Chondrocyte (in vitro differentiated cells): ENCODE measurements around the gene SLIT1. TPM values are rescaled to one million over a fixed set of nuclear protein-coding genes. Genes with fewer than 3 reads are reported as not detected.

Source experiments
- DNase-seq: peaks from one replicate; pipeline ENCODE4 v3.0.0; 2021; ENCODE audit warnings: mixed read lengths, low spot score
- H3K27ac Mint-ChIP-seq: one replicate; pipeline ENCODE4 v1.8.0; 2021; ENCODE audit warnings: mild to moderate bottlenecking, moderate library complexity, mixed read lengths; ENCODE audit not compliant: unreplicated experiment
- H3K27me3 Mint-ChIP-seq: 2 replicates; pipeline ENCODE4 v1.8.0; 2021; ENCODE audit warnings: low read depth, mixed read lengths
- H3K36me3 Mint-ChIP-seq: 2 replicates; pipeline ENCODE4 v1.8.0; 2021; ENCODE audit warnings: low read depth, mixed read lengths
- H3K4me1 Mint-ChIP-seq: 2 replicates; pipeline ENCODE4 v1.8.0; 2021; ENCODE audit warnings: low read depth, mild to moderate bottlenecking, mixed read lengths
- H3K4me3 Mint-ChIP-seq: one replicate; pipeline ENCODE4 v1.8.0; 2021; ENCODE audit warnings: mild to moderate bottlenecking, moderate library complexity, mixed read lengths; ENCODE audit not compliant: unreplicated experiment
- H3K9me3 Mint-ChIP-seq: 2 replicates; pipeline ENCODE4 v1.8.0; 2021; ENCODE audit warnings: low read depth, mixed read lengths
- CTCF ChIP-seq: fragments of 200-600 bp; sonication (generic); IDR thresholded peaks from 2 replicates; pipeline ENCODE4 v1.5.0; 2021; ENCODE audit warnings: antibody characterized with exemption, mild to moderate bottlenecking, moderate library complexity
- total RNA-seq: library from RNA; stranded (reverse); gene quantifications from 3 replicates; pipeline ENCODE4 v1.2.1, GENCODE V29; 2021

The SLIT1 gene
- total RNA-seq, 1 donor from 2014 or later: not detected

GRCh38 chr10:97013568-97013967 lies 172.2 kb downstream of the SLIT1 start:
- Mint-ChIP-seq H3K4me3 (no peak overlapping the region), H3K4me1 (peaks cover 6% of the 10 kb centered on the region), H3K9me3 (peaks cover 3% of the 10 kb centered on the region), H3K36me3 (no peaks in the 10 kb centered on the region), H3K27me3 (peaks cover 4% of the 10 kb centered on the region), H3K27ac (no peak overlapping the region)
- DNase-seq: no peak
- no peak for TF ChIP-seq CTCF

- Mint-ChIP-seq H3K9me3 (peaks cover 9% of the 10 kb centered on the region), H3K36me3 (peaks cover 3% of the 10 kb centered on the region), H3K4me1 (peaks cover 6% of the 10 kb centered on the region), H3K4me3 (no peak overlapping the region), H3K27me3 (peaks cover 4% of the 10 kb centered on the region), H3K27ac (no peak overlapping the region)
- no peak for TF ChIP-seq CTCF
- no peak for DNase-seq
Measured at GRCh38 chr10:97012470-97012869, 173.3 kb downstream of the SLIT1 start.

GRCh38 chr10:97011397-97011796 lies 174.4 kb downstream of the SLIT1 start:
- TF ChIP-seq CTCF: no peak
- peaks cover 3% of the 10 kb centered on the region for H3K36me3 Mint-ChIP-seq
- H3K27ac Mint-ChIP-seq: no peak overlapping the region
- H3K4me3 Mint-ChIP-seq: no peak overlapping the region
- no peak for DNase-seq
- H3K9me3 Mint-ChIP-seq: peaks cover 19% of the 10 kb centered on the region
- H3K27me3 Mint-ChIP-seq: peaks cover 4% of the 10 kb centered on the region
- no peaks in the 10 kb centered on the region for H3K4me1 Mint-ChIP-seq

GRCh38 chr10:97010695-97011206 lies 175.0 kb downstream of the SLIT1 start:
- TF ChIP-seq CTCF: no peak
- Mint-ChIP-seq H3K27ac (no peak overlapping the region), H3K27me3 (peaks cover 4% of the 10 kb centered on the region), H3K9me3 (peaks cover 21% of the 10 kb centered on the region), H3K4me3 (no peak overlapping the region), H3K4me1 (no peaks in the 10 kb centered on the region), H3K36me3 (peaks cover 3% of the 10 kb centered on the region)
- DNase-seq: no peak

GRCh38 chr10:97007417-97007816 lies 178.3 kb downstream of the SLIT1 start:
- no peak for TF ChIP-seq CTCF
- H3K9me3 Mint-ChIP-seq: peaks cover 21% of the 10 kb centered on the region
- no peaks in the 10 kb centered on the region for H3K4me1 Mint-ChIP-seq
- no peak overlapping the region for H3K4me3 Mint-ChIP-seq
- H3K27me3 Mint-ChIP-seq: peaks cover 6% of the 10 kb centered on the region
- H3K36me3 Mint-ChIP-seq: peaks cover 5% of the 10 kb centered on the region
- no peak overlapping the region for H3K27ac Mint-ChIP-seq
- no peak for DNase-seq
